Central memory CD4-positive, alpha-beta T cell (primary cell): Measurements from ENCODE around the gene LDLRAD1.
"Not testable (repeated sequence)": the region's sequence is repeated elsewhere in the genome, so short reads cannot be mapped to it uniquely, and the experiment has no call there.

ENCODE experiments used
- DNase-seq: peaks from one replicate; pipeline ENCODE4 v3.0.0; 2022
- total RNA-seq, 3 experiments: gene quantifications; one replicate each; lab custom pipeline; 2026; lab: John Stamatoyannopoulos, UW

The LDLRAD1 gene, protein sequence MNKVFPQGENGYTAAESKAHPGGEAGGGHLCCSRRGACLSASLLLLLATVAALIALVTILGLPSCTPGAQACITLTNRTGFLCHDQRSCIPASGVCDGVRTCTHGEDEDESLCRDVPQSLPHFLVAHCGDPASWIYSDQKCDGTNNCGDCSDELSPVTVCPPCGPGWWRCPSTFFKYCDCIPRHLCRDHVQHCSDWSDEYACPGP
- total RNA-seq = 0 reads per million in 3 experiments

DNA sequence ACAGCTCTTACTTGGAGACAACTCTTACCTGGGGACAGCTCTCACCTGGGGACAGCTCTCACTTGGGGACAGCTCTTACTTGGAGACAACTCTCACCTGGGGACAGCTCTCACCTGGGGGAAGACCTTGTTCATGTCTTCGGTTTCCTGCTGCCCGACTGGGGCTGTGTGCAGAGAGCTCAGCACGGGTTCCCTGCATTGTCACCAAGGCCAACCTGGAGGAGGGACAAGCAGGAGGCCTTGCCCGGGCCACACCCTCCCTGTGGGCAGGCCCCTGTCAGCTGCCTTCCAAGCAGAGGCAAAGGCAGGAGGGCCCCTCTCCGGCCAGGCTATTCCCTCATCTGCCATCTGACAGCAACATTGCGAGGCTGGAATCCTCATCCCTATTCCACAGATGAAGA lies at the start of gene LDLRAD1:
Gene LDLRAD1 (minus strand): TSS at position 208 of the 400 bp plus-strand sequence. CDS start 74 bp downstream, at position 134.
- DNase-seq = no peak

DNA sequence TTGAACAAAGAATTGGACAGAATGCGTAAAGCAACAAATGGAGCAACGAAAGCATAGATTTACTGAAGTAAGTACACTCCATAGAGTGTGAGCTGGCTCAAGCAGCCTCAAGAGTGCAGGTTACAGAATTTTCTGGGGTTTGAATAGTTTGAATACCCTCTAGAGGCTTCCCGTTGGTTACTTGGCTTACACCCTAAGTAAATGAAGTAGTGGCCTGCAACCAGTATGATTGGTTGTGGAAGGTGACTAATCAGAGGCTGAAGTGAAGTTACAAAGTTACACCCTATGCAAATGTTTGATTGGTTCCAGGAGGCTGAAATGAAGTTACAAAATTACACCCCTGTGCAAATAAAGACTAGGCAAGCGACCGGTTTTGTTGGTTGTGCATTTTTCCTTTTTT lies 46.3 kb upstream of the LDLRAD1 start:
- no peak for DNase-seq

DNA sequence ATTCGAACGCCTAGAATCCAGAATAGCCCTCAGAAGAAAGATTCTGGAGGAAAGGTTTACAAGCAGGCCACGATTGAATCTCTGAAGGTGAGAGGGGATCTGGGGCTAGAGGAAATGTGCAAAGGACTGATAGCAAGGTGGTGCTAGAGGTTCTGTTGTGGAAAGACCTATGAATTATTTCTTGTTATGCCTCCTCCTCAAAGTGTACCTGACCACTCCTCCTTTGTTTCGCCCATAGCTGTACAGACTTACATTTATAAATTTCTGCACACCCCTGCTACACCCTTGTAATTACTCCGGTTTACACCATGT lies 36.4 kb upstream of the LDLRAD1 start:
- no peak for DNase-seq

GRCh38 chr1:54053745-54054437 lies 35.9 kb upstream of the LDLRAD1 start:
- DNase-seq = no peak

GRCh38 chr1:54052934-54053744 lies 35.2 kb upstream of the LDLRAD1 start, which contains the start of the genes TCEANC2 and TMEM59:
TCEANC2 (plus strand) TSS chr1:54053608; CDS start chr1:54054423, 815 bp downstream.
TMEM59 (minus strand) TSS chr1:54053204; CDS start chr1:54053188, 16 bp downstream.
- peak; percentile 99 for DNase-seq

DNA sequence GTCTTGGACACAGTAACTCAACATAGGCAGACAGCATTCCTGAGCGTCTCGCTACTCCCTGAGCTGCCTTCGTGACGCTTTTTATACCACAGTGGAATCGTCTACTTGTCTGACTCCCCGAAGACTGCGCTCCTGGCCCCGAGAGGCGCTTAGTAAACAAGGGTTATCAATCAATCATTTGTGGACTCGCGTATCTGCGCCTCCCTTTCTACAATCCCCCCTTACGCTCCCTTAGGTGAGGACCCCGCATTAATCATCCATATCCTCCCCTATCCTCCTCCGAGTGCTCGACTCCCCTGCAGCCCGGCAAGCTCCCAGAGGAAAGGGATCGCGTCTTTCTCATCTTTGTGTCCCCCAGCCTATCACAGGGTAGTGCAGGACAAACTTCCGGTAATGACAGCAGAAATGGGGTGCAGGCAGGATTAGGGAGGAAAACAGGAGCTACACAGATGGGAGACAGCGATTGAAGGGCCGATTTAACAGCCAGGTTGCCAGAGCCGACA lies 34.5 kb upstream of the LDLRAD1 start:
- peak; percentile 47 for DNase-seq

DNA sequence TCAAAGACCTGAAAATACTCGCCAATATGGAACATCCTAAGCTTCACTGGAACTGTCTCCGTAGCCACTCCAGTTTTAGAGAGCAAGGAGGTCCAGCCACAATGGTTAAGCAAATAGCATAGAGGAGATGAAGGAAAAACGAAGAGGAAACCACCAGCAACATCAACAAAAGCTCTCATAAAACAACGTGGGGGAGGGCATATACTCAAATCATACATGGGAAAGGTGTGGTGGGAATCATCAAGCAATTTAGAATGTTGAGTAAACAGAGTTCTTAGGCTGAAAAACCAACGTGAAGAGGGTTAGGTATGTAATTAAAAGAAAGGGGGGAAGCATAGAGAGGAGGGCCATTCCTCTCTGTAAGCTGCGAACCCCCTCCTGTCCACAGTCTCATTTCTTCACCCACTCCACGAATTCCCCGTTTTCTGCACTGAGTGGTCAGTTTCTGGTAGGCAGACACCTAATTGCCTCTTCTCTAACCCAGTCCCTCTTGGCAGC lies 34.0 kb upstream of the LDLRAD1 start:
- no peak for DNase-seq

- DNase-seq = not testable (repeated sequence)
These were observed 32.4 kb upstream of the LDLRAD1 start for GRCh38 chr1:54050435-54050834.

- DNase-seq = no peak
These were observed 29.7 kb upstream of the LDLRAD1 start for GRCh38 chr1:54047384-54048305.

GRCh38 chr1:54046671-54047383 lies 28.8 kb upstream of the LDLRAD1 start:
- DNase-seq = no peak

DNA sequence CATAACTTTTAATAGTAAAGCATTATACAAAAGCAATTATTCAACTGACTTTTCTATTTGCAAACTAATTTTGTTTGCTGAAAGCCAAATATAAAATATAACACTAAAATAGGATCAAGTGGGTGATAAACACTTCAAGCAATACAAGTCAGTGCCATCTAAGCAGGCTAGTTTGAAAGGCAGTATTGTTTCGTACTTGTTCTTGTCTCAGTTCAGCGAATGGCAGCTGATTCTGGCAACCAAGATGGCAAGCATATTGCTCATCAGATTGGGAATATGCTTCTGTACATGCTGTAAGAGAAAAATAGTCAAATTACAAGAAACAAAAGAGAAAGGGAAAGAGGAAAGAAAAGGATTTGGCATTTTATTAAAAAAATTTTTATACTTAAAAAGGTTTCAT lies 27.5 kb upstream of the LDLRAD1 start:
- DNase-seq = no peak

DNA sequence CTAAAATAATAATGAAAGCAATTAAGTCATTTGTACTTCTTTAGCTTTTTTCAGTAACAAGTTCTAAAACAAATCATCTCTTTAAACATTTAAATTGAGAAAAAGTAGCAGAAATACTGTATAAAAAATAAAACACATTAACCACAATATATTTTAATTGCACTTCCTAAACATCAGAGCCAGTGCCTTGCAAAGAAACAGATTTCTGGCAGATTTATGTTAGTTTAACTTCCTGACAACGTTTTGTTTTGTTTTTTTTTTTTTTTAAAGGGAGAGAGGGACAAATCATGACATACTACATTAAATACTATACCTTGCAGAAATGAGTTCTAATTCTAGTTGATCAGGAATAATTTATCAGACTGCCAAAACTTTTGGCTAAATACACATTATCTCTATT lies 23.8 kb upstream of the LDLRAD1 start:
- no peak for DNase-seq

DNA sequence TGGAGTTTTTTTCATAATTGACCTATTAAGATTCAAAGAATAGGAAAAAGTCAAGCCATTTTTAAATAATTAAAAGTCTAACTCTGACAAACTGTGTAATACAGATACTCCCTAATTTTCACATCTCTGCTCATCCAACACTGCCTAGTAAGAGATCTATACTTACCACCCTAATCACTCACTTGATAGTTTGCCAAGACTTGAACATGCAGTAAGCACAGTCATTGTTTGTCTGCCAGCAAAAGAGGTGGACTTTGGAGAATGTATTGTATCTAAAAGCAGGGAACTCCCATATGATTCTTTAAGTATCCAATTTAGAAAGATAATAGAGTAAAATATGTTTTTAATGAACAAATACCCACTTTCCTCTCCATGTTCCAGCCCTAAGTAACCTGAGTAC lies 19.5 kb upstream of the LDLRAD1 start:
- DNase-seq = no peak

DNA sequence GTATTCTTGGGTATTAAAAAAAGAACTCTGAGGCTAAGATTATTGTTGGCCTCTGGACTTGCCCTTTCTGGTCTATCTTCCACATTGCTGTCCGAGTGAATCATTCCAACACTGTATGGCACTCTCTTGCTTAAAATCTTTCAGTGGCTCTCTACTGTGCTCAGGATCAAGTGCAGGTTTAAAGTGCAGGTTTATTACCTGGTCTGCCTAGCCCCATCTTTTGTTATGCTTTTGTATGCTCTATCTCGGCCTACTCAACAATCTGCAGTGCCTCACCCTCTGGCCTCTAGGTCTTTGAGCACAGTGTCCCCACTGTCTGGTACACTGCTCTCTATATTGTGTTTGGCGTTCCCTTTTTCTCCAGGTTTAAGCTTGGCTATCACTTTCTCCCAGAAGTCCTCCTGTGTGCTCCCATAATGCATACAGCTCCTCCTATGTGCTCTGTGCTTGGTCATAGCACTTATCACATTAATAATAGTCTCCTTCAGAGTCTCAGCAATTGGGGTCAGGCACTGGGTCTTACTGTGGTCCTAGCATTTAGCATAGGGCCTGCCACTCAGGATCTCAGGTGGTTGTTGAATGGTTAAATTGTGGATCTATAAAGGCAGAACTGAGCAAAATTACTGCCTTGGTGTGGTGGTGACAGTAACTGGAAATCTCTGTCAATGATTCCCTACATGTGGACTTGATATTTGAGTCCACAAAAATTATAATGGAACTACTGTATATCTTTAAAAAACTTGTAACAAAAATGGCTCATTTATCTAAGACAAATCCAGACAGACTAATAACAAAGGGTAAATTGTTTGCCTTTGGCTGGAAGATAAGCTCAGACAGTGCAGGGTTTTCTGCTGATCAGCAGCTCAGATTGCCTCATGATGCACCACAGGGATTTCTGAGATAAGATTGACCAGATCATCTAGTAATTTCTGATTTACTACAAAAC lies 10.6 kb upstream of the LDLRAD1 start:
- no peak for DNase-seq

DNA sequence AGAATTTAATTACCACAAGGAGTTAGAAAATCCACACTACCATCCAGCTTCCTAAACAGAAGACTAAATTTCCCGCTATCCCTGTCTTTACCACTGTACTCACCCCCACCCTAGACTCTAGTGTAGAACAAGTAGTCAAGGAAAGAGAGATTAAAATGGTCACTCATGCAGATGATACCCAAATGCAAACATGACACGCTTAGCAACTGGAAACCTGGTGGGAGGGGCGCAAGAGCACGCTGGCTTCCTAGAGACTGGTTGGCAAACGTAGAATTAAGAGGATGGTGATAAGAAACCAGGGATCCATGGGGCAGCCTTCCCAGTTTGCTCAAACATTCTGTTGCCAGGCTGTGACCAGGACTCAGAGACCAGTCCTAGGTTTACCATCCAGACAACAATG lies 9.9 kb upstream of the LDLRAD1 start:
- DNase-seq = no peak

DNA sequence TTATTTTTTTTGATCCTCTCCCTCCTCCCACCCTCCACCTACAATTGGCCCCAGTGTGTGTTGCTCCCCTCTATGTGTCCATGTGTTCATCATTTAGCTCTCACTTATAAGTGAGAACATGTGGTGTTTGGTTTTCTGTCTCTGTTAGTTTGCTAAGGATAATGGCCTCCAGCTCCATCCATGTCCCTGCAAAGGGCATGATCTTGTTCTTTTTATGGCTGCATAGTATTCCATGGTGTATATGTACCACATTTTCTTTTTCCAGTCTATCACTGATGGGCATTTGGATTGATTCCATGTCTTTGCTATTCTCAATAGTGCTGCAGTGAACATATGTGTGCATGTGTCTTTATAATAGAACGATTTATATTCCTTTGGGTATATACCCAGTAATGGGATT lies 6.8 kb upstream of the LDLRAD1 start:
- not testable (repeated sequence) for DNase-seq

DNA sequence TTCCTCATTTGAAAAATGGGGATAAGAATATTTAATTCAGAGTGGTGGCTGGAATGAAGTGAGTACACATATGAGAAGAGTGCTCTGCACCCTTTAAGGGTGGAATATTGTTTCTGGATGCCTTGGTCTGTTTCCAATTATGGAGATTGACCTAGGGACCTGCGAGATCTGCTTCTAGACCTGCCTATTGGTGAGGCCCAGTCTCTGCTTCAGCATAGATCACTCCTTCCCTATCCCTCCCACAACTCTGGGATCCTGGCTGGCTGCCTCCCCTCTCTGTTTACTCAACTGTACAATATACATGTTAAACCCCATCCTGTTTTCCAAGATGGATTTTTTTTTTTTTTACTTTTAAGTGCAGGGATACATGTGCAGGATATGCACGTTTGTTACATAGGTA lies 6.4 kb upstream of the LDLRAD1 start:
- no peak for DNase-seq

DNA sequence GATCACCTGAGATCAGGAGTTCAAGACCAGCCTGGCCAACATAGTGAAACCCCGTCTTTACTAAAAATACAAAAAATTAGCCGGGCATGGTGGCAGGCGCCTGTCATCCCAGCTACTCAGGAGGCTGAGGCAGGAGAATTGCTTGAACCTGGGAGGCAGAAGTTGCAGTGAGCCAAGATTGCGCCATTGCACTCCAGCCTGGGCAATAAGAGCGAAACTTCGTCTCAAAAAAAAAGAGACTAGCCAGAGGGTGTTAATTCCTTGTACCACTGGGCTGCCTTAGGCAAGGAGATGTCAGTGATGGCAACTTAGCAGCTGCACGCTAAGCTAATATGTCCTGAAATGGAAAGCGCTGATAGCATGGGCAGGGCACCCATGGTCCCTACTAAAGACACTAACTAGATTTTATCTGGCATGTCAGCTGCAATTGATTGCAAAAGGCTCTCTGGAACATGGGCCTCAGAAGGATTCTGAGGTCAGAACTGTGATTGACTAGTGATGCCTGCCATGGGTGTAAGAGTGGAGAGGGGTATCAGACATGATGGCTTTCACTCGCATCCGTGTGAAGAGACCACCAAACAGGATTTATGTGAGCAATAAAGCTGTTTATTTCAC lies 1.7 kb upstream of the LDLRAD1 start:
- DNase-seq = not testable (repeated sequence)

DNA sequence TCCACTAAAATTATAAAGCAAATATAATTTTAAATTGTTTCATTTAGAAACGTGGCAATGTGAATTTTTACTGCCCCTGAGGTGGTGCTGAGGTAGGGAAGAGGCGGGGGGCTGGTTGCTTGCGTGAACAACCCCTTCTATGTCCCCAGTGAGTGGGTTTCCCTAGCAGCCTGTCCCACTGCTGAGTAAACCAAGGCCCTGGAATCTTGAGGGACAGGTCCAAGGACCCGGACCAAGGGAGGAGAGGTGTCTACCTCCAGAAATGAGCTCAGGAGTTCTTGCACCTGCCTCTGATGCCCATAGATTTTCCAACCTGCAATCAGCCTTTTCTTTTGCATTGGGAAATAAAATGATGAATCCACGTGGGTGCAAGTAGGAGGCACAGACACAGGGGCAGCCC lies 649 bp upstream of the LDLRAD1 start:
- DNase-seq = no peak
